ENCODE measurements around the gene VPS8. TPM values are rescaled to one million over a fixed set of nuclear protein-coding genes. Genes with fewer than 3 reads are reported as not detected.

VPS8 gene
- total and polyA plus RNA-seq, 9 of the 15 experiments (the other 6 are each of a cell fraction or from before 2014, with no cell fraction given): 7.2 to 41.0 (median 28.3) TPM

DNA sequence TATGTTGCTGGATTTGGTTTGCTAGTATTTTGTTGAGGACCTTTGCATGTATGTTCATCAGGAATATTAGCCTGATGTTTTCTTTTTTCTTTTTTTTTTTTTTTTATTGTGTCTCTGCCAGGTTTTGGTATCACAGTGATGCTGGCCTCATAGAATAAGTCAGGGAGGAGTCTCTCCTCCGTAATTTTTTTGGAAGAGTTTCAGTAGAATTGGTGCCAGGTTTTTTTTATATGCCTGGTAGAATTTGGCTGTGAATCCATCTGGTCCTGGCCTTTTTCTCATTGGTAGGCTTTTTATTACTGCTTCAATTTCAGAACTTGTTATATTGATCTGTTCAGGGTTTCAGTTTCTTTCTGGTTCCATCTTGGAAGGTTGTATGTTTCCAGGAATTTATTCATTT, 165.8 kb downstream of the VPS8 start (continued):
- TF ChIP-seq, protein P1, sequence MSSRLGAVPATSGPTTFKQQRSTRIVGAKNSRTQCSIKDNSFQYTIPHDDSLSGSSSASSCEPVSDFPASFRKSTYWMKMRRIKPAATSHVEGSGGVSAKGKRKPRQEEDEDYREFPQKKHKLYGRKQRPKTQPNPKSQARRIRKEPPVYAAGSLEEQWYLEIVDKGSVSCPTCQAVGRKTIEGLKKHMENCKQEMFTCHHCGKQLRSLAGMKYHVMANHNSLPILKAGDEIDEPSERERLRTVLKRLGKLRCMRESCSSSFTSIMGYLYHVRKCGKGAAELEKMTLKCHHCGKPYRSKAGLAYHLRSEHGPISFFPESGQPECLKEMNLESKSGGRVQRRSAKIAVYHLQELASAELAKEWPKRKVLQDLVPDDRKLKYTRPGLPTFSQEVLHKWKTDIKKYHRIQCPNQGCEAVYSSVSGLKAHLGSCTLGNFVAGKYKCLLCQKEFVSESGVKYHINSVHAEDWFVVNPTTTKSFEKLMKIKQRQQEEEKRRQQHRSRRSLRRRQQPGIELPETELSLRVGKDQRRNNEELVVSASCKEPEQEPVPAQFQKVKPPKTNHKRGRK (tag; IDR thresholded peaks at IDR 0.05): no peak
- no peak for TF ChIP-seq WHSC1 (IDR thresholded peaks at IDR 0.05; ENCODE audit: low read length)

DNA sequence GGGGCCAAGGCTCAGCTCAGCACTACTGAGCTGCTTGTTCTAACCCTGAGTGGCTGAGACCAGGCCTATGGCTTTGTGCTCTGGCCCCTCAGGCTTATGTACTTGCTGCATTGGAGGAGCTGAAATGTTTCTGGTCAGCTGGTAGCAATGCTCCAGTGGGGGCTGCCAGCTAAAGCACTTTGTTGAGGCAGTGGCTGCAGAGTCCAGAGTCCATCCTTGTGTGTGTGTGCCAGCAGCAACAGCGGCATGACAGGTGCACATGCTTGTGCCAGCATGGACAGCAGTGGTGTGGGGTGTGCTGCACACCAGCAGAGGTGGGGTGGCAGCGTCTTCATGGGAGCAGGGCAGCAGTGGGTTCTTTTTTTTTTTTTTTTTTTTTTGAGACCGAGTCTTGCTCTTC, 169.1 kb downstream of the VPS8 start:
- H3K9me3 ChIP-seq (replicated peaks; ENCODE audit: control insufficient read depth, insufficient read depth, low read depth, low read length): no peaks in the 10 kb centered on the region
- no peak overlapping the region for H3K27ac ChIP-seq (ENCODE audit: extremely low read depth, low read depth, low read length)
- H4K20me1 ChIP-seq (replicated peaks; ENCODE audit: control insufficient read depth, insufficient read depth, low read length): no peaks in the 10 kb centered on the region
- H3K4me1 ChIP-seq (replicated peaks in 1 of 2; ENCODE audit: control insufficient read depth in 2 of 2, insufficient read depth in 2 of 2, low read length in 2 of 2): no peaks in the 10 kb centered on the region
- no peaks in the 10 kb centered on the region for H3K79me2 ChIP-seq (ENCODE audit: control insufficient read depth, insufficient read depth, low read length)
- no peak overlapping the region for H3K4me2 ChIP-seq (ENCODE audit: insufficient read depth, low read length)
- no peak overlapping the region for H2AFZ ChIP-seq (ENCODE audit: low read depth, low read length)
- ChIA-PET CTCF (ENCODE audit: low intra/inter-chr PET ratio) (no interaction called here), POLR2A (interaction anchor here (0.6 kb wide), 1 partner anchor 67 kb away, joined by 4 read pairs; no protein-coding TSS in a partner anchor)
- WGBS (ENCODE audit: insufficient coverage, low coverage, missing lambda C conversion rate): 82% methylated on average over 2 of the region's 3 CpGs
- no peak overlapping the region for H3K4me3 ChIP-seq
- intact Hi-C loops (cut with micrococcal nuclease) (no loop called here), in situ Hi-C loops (cut with MboI) (no loop called here)
- FAIRE-seq: no peak
- BruUV-seq (replicated peaks): no TSS peak
- no peak overlapping the region for H3K9ac ChIP-seq (ENCODE audit: insufficient read depth in 1 of 2, low read depth in 2 of 2, low read length in 2 of 2)
- no peak for DNase-seq (ENCODE audit: extremely low read depth in 1 of 4, low spot score in 3 of 4)
- no peaks in the 10 kb centered on the region for H3K9me1 ChIP-seq (ENCODE audit: control insufficient read depth, insufficient read depth, low read length)
- no peak for ATAC-seq
- no peaks in the 10 kb centered on the region for H3K36me3 ChIP-seq (ENCODE audit: control insufficient read depth, insufficient read depth, low read length)
- no peaks in the 10 kb centered on the region for H3K27me3 ChIP-seq (ENCODE audit: control insufficient read depth in 2 of 2, insufficient read depth in 2 of 2, low read length in 2 of 2)
- TF ChIP-seq, protein P2, sequence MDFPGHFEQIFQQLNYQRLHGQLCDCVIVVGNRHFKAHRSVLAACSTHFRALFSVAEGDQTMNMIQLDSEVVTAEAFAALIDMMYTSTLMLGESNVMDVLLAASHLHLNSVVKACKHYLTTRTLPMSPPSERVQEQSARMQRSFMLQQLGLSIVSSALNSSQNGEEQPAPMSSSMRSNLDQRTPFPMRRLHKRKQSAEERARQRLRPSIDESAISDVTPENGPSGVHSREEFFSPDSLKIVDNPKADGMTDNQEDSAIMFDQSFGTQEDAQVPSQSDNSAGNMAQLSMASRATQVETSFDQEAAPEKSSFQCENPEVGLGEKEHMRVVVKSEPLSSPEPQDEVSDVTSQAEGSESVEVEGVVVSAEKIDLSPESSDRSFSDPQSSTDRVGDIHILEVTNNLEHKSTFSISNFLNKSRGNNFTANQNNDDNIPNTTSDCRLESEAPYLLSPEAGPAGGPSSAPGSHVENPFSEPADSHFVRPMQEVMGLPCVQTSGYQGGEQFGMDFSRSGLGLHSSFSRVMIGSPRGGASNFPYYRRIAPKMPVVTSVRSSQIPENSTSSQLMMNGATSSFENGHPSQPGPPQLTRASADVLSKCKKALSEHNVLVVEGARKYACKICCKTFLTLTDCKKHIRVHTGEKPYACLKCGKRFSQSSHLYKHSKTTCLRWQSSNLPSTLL (IDR thresholded peaks at IDR 0.05): no peak
- TF ChIP-seq FOXA1 (IDR thresholded peaks at IDR 0.05; ENCODE audit: borderline replicate concordance) (no peak), JUN (IDR thresholded peaks at IDR 0.05; ENCODE audit: borderline replicate concordance, low read depth, low read length) (no peak), JUN (CRISPR knock-in tag; IDR thresholded peaks at IDR 0.05; ENCODE audit: borderline replicate concordance) (no peak), ZNF174 (CRISPR knock-in tag; IDR thresholded peaks at IDR 0.05) (no peak), ZNF408 (CRISPR knock-in tag; IDR thresholded peaks at IDR 0.05; ENCODE audit: low read depth) (no peak), TEAD2 (tag; IDR thresholded peaks at IDR 0.05) (no peak), MTA1 (IDR thresholded peaks at IDR 0.05; ENCODE audit: borderline replicate concordance) (no peak)
- TF ChIP-seq, protein P3, sequence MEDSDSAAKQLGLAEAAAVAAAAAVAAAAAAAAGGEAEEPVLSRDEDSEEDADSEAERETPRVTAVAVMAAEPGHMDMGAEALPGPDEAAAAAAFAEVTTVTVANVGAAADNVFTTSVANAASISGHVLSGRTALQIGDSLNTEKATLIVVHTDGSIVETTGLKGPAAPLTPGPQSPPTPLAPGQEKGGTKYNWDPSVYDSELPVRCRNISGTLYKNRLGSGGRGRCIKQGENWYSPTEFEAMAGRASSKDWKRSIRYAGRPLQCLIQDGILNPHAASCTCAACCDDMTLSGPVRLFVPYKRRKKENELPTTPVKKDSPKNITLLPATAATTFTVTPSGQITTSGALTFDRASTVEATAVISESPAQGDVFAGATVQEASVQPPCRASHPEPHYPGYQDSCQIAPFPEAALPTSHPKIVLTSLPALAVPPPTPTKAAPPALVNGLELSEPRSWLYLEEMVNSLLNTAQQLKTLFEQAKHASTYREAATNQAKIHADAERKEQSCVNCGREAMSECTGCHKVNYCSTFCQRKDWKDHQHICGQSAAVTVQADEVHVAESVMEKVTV (CRISPR knock-in tag; IDR thresholded peaks at IDR 0.05): no peak
- TF ChIP-seq, protein P4, sequence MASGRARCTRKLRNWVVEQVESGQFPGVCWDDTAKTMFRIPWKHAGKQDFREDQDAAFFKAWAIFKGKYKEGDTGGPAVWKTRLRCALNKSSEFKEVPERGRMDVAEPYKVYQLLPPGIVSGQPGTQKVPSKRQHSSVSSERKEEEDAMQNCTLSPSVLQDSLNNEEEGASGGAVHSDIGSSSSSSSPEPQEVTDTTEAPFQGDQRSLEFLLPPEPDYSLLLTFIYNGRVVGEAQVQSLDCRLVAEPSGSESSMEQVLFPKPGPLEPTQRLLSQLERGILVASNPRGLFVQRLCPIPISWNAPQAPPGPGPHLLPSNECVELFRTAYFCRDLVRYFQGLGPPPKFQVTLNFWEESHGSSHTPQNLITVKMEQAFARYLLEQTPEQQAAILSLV (tag; IDR thresholded peaks at IDR 0.05): no peak
- TF ChIP-seq, protein P5, sequence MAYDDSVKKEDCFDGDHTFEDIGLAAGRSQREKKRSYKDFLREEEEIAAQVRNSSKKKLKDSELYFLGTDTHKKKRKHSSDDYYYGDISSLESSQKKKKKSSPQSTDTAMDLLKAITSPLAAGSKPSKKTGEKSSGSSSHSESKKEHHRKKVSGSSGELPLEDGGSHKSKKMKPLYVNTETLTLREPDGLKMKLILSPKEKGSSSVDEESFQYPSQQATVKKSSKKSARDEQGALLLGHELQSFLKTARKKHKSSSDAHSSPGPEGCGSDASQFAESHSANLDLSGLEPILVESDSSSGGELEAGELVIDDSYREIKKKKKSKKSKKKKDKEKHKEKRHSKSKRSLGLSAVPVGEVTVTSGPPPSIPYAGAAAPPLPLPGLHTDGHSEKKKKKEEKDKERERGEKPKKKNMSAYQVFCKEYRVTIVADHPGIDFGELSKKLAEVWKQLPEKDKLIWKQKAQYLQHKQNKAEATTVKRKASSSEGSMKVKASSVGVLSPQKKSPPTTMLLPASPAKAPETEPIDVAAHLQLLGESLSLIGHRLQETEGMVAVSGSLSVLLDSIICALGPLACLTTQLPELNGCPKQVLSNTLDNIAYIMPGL (CRISPR knock-in tag; IDR thresholded peaks at IDR 0.05): no peak

Measured in K562 (cell line).